ENCODE measurements around the gene TNRC18.

DNA sequence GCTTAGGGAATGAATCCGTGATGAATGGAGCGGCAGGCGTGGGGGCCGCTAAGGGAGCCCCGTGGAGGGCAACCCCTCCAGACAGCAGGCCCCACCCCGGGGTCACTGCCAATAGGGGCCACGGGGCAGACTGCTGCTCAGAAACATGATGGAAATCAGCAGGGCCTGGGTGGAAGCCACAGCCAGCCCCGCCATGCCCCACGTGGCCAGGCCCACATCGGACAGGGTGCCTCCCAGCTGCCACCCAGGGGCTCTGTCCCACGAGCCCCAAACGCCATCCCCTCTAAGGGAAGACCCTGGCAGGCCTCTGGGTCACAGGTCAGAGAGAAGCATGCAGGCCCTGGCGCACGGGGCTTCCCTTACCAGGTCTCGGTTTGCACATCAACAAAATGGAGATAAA is 28.4 kb downstream of the TNRC18 start:
- no peak for TF ChIP-seq EZH2 (IDR thresholded peaks at IDR 0.05; ENCODE audit: borderline replicate concordance, low read depth, low read length, poor library complexity, severe bottlenecking)
- TF ChIP-seq, protein P1, sequence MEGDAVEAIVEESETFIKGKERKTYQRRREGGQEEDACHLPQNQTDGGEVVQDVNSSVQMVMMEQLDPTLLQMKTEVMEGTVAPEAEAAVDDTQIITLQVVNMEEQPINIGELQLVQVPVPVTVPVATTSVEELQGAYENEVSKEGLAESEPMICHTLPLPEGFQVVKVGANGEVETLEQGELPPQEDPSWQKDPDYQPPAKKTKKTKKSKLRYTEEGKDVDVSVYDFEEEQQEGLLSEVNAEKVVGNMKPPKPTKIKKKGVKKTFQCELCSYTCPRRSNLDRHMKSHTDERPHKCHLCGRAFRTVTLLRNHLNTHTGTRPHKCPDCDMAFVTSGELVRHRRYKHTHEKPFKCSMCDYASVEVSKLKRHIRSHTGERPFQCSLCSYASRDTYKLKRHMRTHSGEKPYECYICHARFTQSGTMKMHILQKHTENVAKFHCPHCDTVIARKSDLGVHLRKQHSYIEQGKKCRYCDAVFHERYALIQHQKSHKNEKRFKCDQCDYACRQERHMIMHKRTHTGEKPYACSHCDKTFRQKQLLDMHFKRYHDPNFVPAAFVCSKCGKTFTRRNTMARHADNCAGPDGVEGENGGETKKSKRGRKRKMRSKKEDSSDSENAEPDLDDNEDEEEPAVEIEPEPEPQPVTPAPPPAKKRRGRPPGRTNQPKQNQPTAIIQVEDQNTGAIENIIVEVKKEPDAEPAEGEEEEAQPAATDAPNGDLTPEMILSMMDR (conservative IDR thresholded peaks at IDR 0.05; ENCODE audit: low read depth, low read length) = no peak
